ENCODE measurements around the gene PRLH. TPM values are rescaled to one million over a fixed set of nuclear protein-coding genes. Genes with fewer than 3 reads are reported as not detected.

PRLH gene
- total RNA-seq, 1 experiment from 2014 or later, result not detected

- TF ChIP-seq, protein P1, sequence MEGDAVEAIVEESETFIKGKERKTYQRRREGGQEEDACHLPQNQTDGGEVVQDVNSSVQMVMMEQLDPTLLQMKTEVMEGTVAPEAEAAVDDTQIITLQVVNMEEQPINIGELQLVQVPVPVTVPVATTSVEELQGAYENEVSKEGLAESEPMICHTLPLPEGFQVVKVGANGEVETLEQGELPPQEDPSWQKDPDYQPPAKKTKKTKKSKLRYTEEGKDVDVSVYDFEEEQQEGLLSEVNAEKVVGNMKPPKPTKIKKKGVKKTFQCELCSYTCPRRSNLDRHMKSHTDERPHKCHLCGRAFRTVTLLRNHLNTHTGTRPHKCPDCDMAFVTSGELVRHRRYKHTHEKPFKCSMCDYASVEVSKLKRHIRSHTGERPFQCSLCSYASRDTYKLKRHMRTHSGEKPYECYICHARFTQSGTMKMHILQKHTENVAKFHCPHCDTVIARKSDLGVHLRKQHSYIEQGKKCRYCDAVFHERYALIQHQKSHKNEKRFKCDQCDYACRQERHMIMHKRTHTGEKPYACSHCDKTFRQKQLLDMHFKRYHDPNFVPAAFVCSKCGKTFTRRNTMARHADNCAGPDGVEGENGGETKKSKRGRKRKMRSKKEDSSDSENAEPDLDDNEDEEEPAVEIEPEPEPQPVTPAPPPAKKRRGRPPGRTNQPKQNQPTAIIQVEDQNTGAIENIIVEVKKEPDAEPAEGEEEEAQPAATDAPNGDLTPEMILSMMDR (IDR thresholded peaks at IDR 0.05), result no peak
Measured at GRCh38 chr2:237569896-237570295, 3.5 kb downstream of the PRLH start (continued).

GRCh38 chr2:237570776-237571335 is 4.5 kb downstream of the PRLH start:
- ATAC-seq (no peak), DNase-seq (ENCODE audit: low spot score) (no peak)
- Mint-ChIP-seq H3K36me3 (peaks cover 9% of the 10 kb centered on the region), H3K9me3 (peaks cover 4% of the 10 kb centered on the region), H3K27me3 (ENCODE audit: low read depth) (no peaks in the 10 kb centered on the region), H3K27ac (no peak overlapping the region), H3K4me1 (peaks cover 30% of the 10 kb centered on the region), H3K4me3 (no peak overlapping the region)
- ChIA-PET CTCF (interaction anchor here (0.6 to 7.1 kb wide), 18 partner anchors 9 to 349 kb away, joined by 3 to 385 read pairs (median 12); no protein-coding TSS in a partner anchor), POLR2A (interaction anchor here (0.9 kb wide), 1 partner anchor 20 kb away, joined by 4 read pairs; the partner anchor contains the start of gene RAB17)
- TF ChIP-seq OVOL2 (CRISPR knock-in tag; IDR thresholded peaks at IDR 0.05; ENCODE audit: borderline replicate concordance) (no peak), IRF2 (CRISPR knock-in tag; IDR thresholded peaks at IDR 0.05; ENCODE audit: borderline replicate concordance, low read depth) (no peak), GRHL2 (CRISPR knock-in tag; IDR thresholded peaks at IDR 0.05; ENCODE audit: insufficient replicate concordance, severe bottlenecking) (no peak), ZNF671 (CRISPR knock-in tag; IDR thresholded peaks at IDR 0.05) (no peak), TEAD1 (CRISPR knock-in tag; IDR thresholded peaks at IDR 0.05) (no peak), MXD4 (CRISPR knock-in tag; IDR thresholded peaks at IDR 0.05; ENCODE audit: borderline replicate concordance) (no peak)

DNA sequence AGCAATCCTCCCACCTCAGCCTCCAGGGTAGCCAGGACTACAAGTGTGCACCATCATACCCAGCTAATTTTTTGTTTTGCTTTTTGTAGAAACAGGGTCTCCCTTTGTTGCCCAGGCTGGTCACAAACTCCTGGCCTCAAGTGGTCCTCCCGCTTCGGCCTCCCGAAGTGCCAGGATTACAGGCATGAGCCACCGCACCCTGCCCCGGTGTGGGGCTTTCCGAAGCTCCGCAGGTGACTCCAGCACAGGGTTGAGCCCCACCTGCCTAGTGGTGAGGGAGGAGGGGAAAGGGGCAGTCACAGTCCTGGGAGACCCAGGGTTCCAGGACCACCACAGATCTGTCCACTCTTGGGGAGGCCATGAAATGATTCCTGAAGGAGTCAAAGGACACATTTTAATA is 5.2 kb downstream of the PRLH start:
- TF ChIP-seq, protein P2, sequence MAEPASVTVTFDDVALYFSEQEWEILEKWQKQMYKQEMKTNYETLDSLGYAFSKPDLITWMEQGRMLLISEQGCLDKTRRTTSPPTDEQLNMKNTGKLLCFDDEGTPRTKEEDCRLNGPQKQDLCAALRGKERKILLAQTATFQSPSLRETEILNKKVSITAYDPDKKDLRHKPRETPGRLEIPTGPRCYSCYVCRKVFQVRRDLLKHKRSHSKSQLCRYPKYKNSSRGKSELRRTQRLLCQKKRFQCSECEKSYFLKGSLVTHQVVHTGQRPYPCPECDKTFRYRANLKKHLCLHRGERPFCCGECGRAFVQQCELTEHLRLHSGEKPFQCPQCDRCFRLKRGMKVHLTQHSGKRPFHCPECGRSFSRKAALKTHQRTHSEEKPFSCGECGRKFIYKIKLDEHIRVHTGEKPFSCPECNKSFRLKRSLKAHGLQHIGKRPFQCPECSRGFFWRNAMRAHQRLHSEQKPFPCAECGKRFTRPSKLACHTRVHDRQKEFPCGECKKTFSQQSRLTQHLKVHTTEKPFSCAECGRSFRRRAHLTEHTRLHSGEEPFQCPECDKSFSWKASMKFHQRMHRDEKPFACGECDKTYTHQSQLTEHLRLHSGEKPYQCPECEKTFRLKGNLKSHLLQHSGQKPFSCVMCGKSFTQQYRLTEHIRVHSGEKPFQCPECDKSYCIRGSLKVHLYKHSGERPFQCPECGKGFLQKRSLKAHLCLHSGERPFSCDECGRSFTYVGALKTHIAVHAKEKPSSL (CRISPR knock-in tag; conservative IDR thresholded peaks at IDR 0.05), result no peak
- TF ChIP-seq ELF4 (CRISPR knock-in tag; IDR thresholded peaks at IDR 0.05; ENCODE audit: low read depth) (no peak), GABPB1 (CRISPR knock-in tag; IDR thresholded peaks at IDR 0.05) (no peak), CREM (CRISPR knock-in tag; IDR thresholded peaks at IDR 0.05) (no peak), ZNF138 (CRISPR knock-in tag; conservative IDR thresholded peaks at IDR 0.05) (no peak), FOXP1 (CRISPR knock-in tag; IDR thresholded peaks at IDR 0.05; ENCODE audit: borderline replicate concordance) (0 out of 2 replicates have a peak, but pooled peaks have one; percentile 41), USF1 (CRISPR knock-in tag; IDR thresholded peaks at IDR 0.05) (no peak)
- TF ChIP-seq, protein P3, sequence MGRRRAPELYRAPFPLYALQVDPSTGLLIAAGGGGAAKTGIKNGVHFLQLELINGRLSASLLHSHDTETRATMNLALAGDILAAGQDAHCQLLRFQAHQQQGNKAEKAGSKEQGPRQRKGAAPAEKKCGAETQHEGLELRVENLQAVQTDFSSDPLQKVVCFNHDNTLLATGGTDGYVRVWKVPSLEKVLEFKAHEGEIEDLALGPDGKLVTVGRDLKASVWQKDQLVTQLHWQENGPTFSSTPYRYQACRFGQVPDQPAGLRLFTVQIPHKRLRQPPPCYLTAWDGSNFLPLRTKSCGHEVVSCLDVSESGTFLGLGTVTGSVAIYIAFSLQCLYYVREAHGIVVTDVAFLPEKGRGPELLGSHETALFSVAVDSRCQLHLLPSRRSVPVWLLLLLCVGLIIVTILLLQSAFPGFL (CRISPR knock-in tag; IDR thresholded peaks at IDR 0.05; ENCODE audit: borderline replicate concordance), result no peak
- H3K27ac Mint-ChIP-seq, result peak overlapping the region; percentile 24; the same call in 1 of the 2 replicates
- no peak overlapping the region for H3K4me3 Mint-ChIP-seq
- H3K27me3 Mint-ChIP-seq (ENCODE audit: low read depth), result no peaks in the 10 kb centered on the region
- ChIA-PET CTCF (interaction anchor here (0.6 to 7.1 kb wide), 86 partner anchors 9 to 692 kb away, joined by 3 to 385 read pairs (median 6); partner anchors contain the start of genes COL6A3, COPS8, MLPH and RAB17), POLR2A (interaction anchor here (0.7 to 1.6 kb wide), 3 partner anchors 19 to 379 kb away, joined by 3 to 11 read pairs (median 4); partner anchors contain the start of gene RAB17)
- peaks cover 4% of the 10 kb centered on the region for H3K9me3 Mint-ChIP-seq
- ATAC-seq, result peak; percentile 3; the same call in 1 of the 2 replicates
- H3K4me1 Mint-ChIP-seq, result peaks cover 34% of the 10 kb centered on the region
- no peak for DNase-seq (ENCODE audit: low spot score)
- H3K36me3 Mint-ChIP-seq, result peaks cover 11% of the 10 kb centered on the region
